BJ (cell line): ENCODE measurements around the gene SRSF5. TPM values are rescaled to one million over a fixed set of nuclear protein-coding genes. Genes with fewer than 3 reads are reported as not detected.

Source experiments
- CTCF ChIA-PET: fragments of 350-600 bp; formaldehyde crosslinking; extraction: SDS; loops from one replicate; lab custom pipeline; 2021; ENCODE audit warnings: antibody characterized with exemption, inconsistent platforms; lab: Yijun Ruan, JAX
- POLR2A ChIA-PET: fragments of 300-600 bp; sonication (Branson Sonifier 250); formaldehyde crosslinking; extraction: SDS; loops from one replicate; lab custom pipeline; 2021; ENCODE audit warnings: antibody characterized with exemption; lab: Charles Lee
- DNase-seq: peaks from one replicate; pipeline ENCODE4 v3.0.0-alpha.2; 2011; ENCODE audit warnings: low read depth
- H3K27me3 ChIP-seq: 2 replicates; pipeline ENCODE4 v1.6.0; 2011; ENCODE audit warnings: low read length; ENCODE audit not compliant: control insufficient read depth, insufficient read depth
- H3K36me3 ChIP-seq: 2 replicates; pipeline ENCODE4 v1.5.1; 2011; ENCODE audit warnings: low read length; ENCODE audit not compliant: control insufficient read depth, insufficient read depth
- H3K4me3 ChIP-seq: 2 replicates; pipeline ENCODE4 v1.5.1; 2011; ENCODE audit warnings: low read depth, mild to moderate bottlenecking, control low read depth, low read length
- polyA plus RNA-seq: library from polyadenylated mRNA; depleted of rRNA; stranded (reverse); fragments of >200 nt; gene quantifications from 2 replicates; pipeline ENCODE4 v1.2.3, GENCODE V29; 2011
- TF ChIP-seq, protein P1 (sequence below): IDR thresholded peaks from 2 replicates; pipeline ENCODE4 v1.5.1; 2011; ENCODE audit warnings: low read depth, mild to moderate bottlenecking, control low read depth, inconsistent platforms, low read length, moderate library complexity; ENCODE audit not compliant: insufficient read depth

Gene SRSF5
- polyA plus RNA-seq, 1 experiment, result 162 TPM

DNA sequence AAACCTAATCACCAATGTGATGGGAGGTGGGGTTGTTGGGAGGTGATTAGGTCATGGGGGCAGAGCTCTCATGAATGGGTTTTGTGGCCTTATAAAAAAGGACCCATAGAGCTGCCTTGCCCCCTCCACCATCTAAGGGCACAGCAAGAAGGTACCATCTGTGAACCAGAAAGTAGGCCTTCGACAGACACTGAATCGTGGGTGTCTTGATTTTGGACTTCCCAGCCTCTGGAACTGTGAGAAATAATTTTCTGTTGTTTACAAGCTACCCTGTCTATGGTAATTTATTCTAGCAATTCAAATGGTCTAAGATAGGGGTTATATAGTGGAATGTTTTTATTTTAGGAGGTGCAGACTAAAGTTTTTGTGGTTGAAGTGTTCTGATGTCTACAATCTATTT is 38.0 kb downstream of the SRSF5 start:
- ChIA-PET POLR2A (no interaction called here), CTCF (interaction anchor here (0.8 to 1.0 kb wide), 2 partner anchors 13 to 14 kb away, joined by 3 read pairs; no protein-coding TSS in a partner anchor)
- H3K27me3 ChIP-seq, result no peaks in the 10 kb centered on the region
- no peaks in the 10 kb centered on the region for H3K36me3 ChIP-seq
- no peak for DNase-seq
- H3K4me3 ChIP-seq, result no peak overlapping the region
- TF ChIP-seq, protein P1, sequence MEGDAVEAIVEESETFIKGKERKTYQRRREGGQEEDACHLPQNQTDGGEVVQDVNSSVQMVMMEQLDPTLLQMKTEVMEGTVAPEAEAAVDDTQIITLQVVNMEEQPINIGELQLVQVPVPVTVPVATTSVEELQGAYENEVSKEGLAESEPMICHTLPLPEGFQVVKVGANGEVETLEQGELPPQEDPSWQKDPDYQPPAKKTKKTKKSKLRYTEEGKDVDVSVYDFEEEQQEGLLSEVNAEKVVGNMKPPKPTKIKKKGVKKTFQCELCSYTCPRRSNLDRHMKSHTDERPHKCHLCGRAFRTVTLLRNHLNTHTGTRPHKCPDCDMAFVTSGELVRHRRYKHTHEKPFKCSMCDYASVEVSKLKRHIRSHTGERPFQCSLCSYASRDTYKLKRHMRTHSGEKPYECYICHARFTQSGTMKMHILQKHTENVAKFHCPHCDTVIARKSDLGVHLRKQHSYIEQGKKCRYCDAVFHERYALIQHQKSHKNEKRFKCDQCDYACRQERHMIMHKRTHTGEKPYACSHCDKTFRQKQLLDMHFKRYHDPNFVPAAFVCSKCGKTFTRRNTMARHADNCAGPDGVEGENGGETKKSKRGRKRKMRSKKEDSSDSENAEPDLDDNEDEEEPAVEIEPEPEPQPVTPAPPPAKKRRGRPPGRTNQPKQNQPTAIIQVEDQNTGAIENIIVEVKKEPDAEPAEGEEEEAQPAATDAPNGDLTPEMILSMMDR, result no peak

DNA sequence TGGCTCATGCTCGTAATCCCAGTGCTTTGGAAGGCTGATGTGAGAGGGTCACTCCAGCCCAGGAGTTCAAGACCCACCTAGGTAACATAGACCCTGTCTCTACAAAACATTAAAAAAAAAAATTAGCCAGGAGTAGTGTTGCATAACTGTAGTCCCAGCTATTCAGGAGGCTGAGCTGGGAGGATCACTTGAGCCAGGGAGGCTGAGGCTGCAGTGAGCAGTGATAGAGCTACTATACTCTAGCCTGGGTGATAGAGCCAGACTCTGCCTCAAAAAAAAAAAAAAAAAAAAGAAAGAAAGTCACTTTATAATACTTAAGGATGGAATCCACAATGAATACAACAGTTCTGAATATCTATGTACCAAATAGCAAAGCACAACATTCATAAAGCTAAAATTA is 40.2 kb downstream of the SRSF5 start:
- DNase-seq, result no peak
- H3K27me3 ChIP-seq, result 0 out of 2 replicates have a peak, but pooled peaks cover 1% of the 10 kb centered on the region
- CTCF ChIA-PET, result interaction anchor here (0.6 to 3.3 kb wide), 3 partner anchors 11 to 265 kb away, joined by 3 to 16 read pairs (median 6); no protein-coding TSS in a partner anchor
- H3K4me3 ChIP-seq, result no peak overlapping the region
- no peaks in the 10 kb centered on the region for H3K36me3 ChIP-seq
- POLR2A ChIA-PET, result no interaction called here
- TF ChIP-seq, protein P1, result no peak

DNA sequence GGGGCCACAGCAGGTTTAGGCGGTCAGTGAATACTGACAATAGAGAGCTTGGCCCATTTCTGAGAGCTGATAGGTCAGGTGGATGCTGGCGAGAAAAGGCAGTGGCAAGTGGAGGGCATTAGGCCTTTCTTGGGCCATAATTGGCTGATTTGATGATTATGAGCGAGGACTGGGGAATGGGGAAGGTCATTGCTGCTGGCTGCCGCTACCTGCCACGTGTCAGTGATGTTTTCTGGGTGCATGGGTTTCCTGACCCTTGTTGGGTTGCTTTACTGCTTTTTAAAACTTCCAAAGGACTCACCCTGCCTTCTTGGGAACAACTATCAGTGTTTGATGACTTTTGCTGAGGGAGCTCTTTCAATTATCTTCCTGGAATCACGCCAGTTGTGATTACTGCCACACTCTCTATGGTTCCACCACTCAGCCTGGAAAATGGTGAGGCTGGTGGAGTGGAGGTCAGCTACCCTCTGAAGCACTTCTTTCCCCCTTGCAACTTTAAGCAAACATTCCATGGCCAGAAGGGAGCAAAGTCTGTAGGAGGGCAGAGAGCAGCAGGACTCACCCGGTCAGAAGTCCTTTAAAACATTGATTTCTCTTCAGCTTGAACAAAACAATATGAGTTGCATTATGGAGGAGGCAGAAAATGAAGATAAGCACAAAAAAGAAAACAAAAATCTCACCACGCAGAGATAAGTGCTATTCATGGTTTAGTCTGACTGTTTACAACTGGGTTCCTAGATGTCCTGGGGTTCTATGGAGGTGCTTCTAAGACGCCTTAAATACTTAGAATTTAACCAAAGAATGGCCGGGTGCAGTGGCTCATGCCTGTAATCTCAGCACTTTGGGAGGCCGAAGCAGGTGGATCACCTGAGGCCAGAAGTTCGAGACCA is 42.2 kb downstream of the SRSF5 start:
- no peak for DNase-seq
- ChIA-PET POLR2A (no interaction called here), CTCF (interaction anchor here (1.4 to 3.3 kb wide), 2 partner anchors 10 kb away, joined by 6 to 16 read pairs; no protein-coding TSS in a partner anchor)
- TF ChIP-seq, protein P1, result no peak
- Histone ChIP-seq H3K4me3 (no peak overlapping the region), H3K36me3 (no peaks in the 10 kb centered on the region), H3K27me3 (peaks cover 1% of the 10 kb centered on the region)

DNA sequence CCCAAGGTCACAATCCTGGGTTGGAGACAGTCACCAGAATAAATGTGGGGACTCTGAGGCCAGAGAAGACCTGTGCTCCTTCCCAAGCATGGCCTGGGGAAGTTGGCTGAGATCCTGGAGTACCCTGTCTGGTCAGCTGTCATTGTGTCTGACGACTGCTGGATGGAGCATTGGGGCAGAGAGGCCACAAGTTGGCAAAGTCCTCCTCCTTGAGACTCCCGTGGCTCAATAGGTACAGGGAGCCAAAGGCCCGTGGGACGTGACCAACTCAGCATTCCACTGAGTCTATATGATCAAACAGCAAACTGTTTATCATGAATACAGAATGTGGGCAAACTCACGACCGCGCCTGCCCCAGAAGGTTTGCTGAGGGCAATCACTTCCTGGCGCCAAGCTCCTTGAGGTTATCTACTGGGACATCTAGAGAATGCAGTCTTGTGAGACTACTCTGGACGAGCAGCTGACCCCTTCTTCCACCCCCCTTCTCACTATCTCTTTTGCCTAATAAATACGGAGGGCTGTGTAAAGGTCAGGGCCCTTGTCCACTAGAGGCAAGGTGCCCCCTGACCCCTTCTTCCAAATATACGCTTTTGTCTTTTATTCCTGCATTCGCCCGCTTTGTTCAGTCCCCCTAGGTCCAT is 44.4 kb downstream of the SRSF5 start:
- no peak overlapping the region for H3K4me3 ChIP-seq
- no peak for DNase-seq
- peaks cover 5% of the 10 kb centered on the region for H3K27me3 ChIP-seq
- TF ChIP-seq, protein P1, result no peak
- no peaks in the 10 kb centered on the region for H3K36me3 ChIP-seq
- ChIA-PET CTCF (interaction anchor here (1.2 kb wide), 1 partner anchor 9 kb away, joined by 3 read pairs; no protein-coding TSS in a partner anchor), POLR2A (no interaction called here)

DNA sequence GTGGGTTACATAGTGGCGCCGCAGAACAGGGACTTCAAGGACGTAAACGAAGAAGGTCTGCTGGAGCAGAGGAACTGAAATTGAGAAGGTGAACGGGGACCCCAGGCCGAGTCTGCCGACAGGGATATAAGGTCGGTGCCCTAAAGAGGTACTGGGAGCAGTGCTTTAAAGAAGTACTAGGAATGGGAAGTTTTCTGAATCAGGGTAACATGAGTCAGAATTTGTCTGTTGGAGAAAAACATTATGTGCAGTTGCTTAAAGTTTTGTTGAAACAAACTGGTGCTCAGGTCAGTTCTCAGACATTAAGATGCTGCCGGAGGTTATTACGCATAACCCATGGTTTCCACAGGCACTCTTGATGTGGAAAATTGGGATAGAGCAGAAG is 44.9 kb downstream of the SRSF5 start:
- ChIA-PET POLR2A (no interaction called here), CTCF (no interaction called here)
- TF ChIP-seq, protein P1, result no peak
- peaks cover 9% of the 10 kb centered on the region for H3K27me3 ChIP-seq
- DNase-seq, result no peak
- H3K36me3 ChIP-seq, result no peaks in the 10 kb centered on the region
- no peak overlapping the region for H3K4me3 ChIP-seq
